Psoas muscle (tissue), 8 donors: ENCODE measurements around the gene RDX. TPM values are rescaled to one million over a fixed set of nuclear protein-coding genes. Genes with fewer than 3 reads are reported as not detected.

Experiments
- ATAC-seq, 4 donors: fragments of 200-7000 bp; cut with Tn5 transposase; one replicate each; pipeline ENCODE4 v1.9.1; 2020; ENCODE audit warnings: moderate library complexity in 3 of 4, mild to moderate bottlenecking in 2 of 4
- DNase-seq, 2 donors: peaks; one replicate each; pipeline ENCODE4 v3.0.0-alpha.2; 2020
- H3K27ac ChIP-seq: fragments of 200-600 bp; one replicate; pipeline ENCODE4 v1.8.0; 2022
- H3K27me3 ChIP-seq, 3 donors: fragments of 200-600 bp in 1 of 3; one replicate each; pipeline versions ENCODE4 v1.6.1 to v1.8.0; 2013 to 2022; ENCODE audit warnings: low read length in 2 of 3, mild to moderate bottlenecking in 2 of 3, moderate library complexity in 1 of 3; ENCODE audit not compliant: insufficient read depth in 3 of 3
- H3K36me3 ChIP-seq, 2 donors: fragments of 200-600 bp in 1 of 2; one replicate each; pipeline versions ENCODE4 v1.6.1 to v1.8.0; 2013 to 2022; ENCODE audit warnings: low read depth in 1 of 2, mild to moderate bottlenecking in 1 of 2, moderate library complexity in 1 of 2; ENCODE audit not compliant: insufficient read depth in 1 of 2
- H3K4me1 ChIP-seq: fragments of 200-600 bp; one replicate; pipeline ENCODE4 v1.8.0; 2022
- H3K4me3 ChIP-seq: fragments of 200-600 bp; one replicate; pipeline ENCODE4 v1.8.0; 2022; ENCODE audit warnings: mild to moderate bottlenecking
- H3K9me3 ChIP-seq: fragments of 200-600 bp; one replicate; pipeline ENCODE4 v1.8.0; 2022
- WGBS, 3 donors: extraction: QIAGEN DNeasy Blood & Tissue Kit; methylation state at CpG; one replicate each; pipeline versions ENCODE4 v1.1.6 to v1.1.7; 2013; 5-methylcytosine and 5-hydroxymethylcytosine counted together
- intact Hi-C, 2 donors: fragments of 100-400 bp; cut with DNase I; formaldehyde crosslinking; loops; one replicate each; pipeline versions ENCODE4 v1.11.0 to v1.14.2; 2022
- long read RNA-seq, 2 donors: library from polyadenylated mRNA; unstranded; transcript quantifications; one replicate each; pipeline ENCODE4 v2.0.0, GENCODE V29; 2021
- polyA plus RNA-seq, 3 donors: library from polyadenylated mRNA; stranded (reverse); fragments of 200-250 nt; gene quantifications; one replicate each; pipeline ENCODE4 v1.2.3, GENCODE V29; 2013
- total RNA-seq, 4 donors: library from RNA; stranded (reverse); fragmentation: NEBNext Ultra II Directional in 2 of 4; extraction: Animal tissue kit (Norgen Biotek cat#: 25700) in 2 of 4; gene quantifications; one replicate each; pipeline versions ENCODE4 v1.2.1 to v1.2.4, GENCODE V29; 2021 to 2023
- TF ChIP-seq, protein P1 (sequence below): fragments of 200-600 bp; IDR thresholded peaks from one replicate; pipeline ENCODE4 v1.8.0; 2022; ENCODE audit warnings: antibody characterized with exemption
- donor health status: healthy with polysubstance abuse.
- donor health status: DM: no; HTN: no; CAD: no; lungs with moderate emphysema.
- donor health status: Bipolar disorder and iron deficiency.
- donor health status: healthy.
- donor health status: DM: yes; HTN: yes; CAD: no.
- donor health status: DM: no; HTN: no; CAD: no.
- donor health status: DM: no; HTN: no; CAD: no.
- donor health status: DM: yes; HTN: yes; CAD: no.

The RDX gene
- 100 to 1,000 TPM; 115 to 206 (median 144) TPM for total RNA-seq
- 10 to 100 TPM; 27.8 to 63.4 (median 42.6) TPM for polyA plus RNA-seq
- long read RNA-seq, donor 1, full-length matches to known transcripts: 12 of 59 reads
- long read RNA-seq, donor 1, partial matches to known transcripts: 41 of 59 reads
- long read RNA-seq, donor 1, other reads (novel, unspliced or antisense): 6 of 59 reads
- long read RNA-seq, donor 2, full-length matches to known transcripts: 25 of 84 reads
- long read RNA-seq, donor 2, partial matches to known transcripts: 49 of 84 reads
- long read RNA-seq, donor 2, other reads (novel, unspliced or antisense): 10 of 84 reads

DNA sequence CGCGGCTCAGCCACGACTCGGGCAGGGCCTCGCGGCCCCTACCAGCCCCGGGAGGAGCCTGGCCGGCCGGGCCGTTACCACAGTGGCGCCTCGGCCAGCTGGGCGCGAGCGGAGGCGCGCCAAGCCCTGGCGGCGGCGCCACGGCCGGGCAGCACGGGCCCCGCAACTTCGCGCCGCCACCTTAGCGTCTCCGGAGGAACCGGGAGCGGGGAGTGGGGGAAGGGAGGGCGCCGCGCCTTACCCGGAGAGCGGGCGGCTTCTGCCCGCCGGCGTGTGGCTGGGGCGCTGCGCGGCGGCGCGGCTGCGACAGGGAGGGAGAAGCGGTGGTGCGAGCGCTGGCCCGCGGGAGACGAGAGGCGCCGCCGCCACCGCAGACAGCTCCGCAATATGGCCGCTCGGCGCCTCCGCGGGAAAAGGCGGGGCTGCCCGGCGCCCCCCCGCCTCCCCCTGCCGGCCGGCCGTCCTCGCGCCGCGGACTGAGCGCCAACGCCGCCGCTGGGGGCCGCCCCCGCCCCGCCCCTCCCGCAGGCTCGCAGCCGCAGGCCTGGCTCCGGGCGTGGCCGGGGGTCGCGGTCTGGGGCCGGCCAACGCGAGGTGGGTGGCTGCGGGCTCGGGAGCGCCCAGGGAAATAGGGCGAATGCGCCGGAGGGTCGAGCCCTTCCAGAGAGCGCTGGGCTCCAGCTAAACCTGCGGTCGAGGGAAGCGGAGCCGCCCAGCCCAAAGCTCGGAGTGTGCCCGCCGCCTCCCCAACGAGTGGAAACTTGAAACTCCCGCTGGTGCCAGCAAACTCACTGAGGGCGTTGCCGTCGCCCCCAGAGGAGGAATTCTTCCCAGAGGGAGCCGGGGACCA, at the start of gene RDX:
RDX (minus strand) TSS at position 389 of the 850 bp plus-strand sequence. CDS start 16,922 bp downstream, outside the sequence.
- 0% methylated on average over 52 to 113 of the region's 113 CpGs for WGBS, 3 donors
- no peaks in the 10 kb centered on the region for H3K9me3 ChIP-seq
- TF ChIP-seq, protein P1, sequence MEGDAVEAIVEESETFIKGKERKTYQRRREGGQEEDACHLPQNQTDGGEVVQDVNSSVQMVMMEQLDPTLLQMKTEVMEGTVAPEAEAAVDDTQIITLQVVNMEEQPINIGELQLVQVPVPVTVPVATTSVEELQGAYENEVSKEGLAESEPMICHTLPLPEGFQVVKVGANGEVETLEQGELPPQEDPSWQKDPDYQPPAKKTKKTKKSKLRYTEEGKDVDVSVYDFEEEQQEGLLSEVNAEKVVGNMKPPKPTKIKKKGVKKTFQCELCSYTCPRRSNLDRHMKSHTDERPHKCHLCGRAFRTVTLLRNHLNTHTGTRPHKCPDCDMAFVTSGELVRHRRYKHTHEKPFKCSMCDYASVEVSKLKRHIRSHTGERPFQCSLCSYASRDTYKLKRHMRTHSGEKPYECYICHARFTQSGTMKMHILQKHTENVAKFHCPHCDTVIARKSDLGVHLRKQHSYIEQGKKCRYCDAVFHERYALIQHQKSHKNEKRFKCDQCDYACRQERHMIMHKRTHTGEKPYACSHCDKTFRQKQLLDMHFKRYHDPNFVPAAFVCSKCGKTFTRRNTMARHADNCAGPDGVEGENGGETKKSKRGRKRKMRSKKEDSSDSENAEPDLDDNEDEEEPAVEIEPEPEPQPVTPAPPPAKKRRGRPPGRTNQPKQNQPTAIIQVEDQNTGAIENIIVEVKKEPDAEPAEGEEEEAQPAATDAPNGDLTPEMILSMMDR: peak; percentile 29
- no peaks in the 10 kb centered on the region for H3K36me3 ChIP-seq
- H3K27ac ChIP-seq: peak within 1 kb of the TSS; percentile 98
- peak within 1 kb of the TSS; percentile 97 for H3K4me3 ChIP-seq
- intact Hi-C loops: loop anchor here (5.0 to 10.0 kb wide), 4 partner anchors 44 to 136 kb away; partner anchors contain the start of gene FDX1 (in 1 of the 2)
- peaks cover 34% of the 10 kb centered on the region for H3K4me1 ChIP-seq
- ATAC-seq (peak; percentile 91 to 93 (median 92)), DNase-seq (peak; percentile 79 to 88)
- no peaks in the 10 kb centered on the region for H3K27me3 ChIP-seq

DNA sequence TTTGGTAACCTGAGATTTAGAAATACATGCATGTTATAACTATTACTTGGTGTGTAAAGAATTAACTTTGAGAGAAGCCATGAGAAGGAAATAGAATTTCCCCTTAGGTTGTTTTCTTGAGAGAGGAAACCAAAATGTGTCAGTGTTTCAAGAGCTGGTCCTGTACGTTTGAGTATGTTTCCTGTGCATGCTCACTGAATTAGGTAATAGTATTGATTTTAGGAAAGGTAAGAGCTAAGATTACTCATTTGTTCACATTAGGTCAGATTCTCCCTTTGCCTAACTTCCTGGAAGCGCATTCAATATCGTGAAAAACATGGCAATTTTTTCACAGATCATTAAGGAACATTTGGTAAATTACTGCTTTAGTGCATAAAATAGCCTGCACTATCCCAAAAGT, 49.3 kb upstream of the RDX start:
- no peak for DNase-seq
- no peaks in the 10 kb centered on the region for H3K36me3 ChIP-seq
- TF ChIP-seq, protein P1: no peak
- no peak for ATAC-seq
- WGBS, 3 donors: 52 to 64% (median 57%) methylated on average over 3 of the region's 3 CpGs
- intact Hi-C loops: no loop called here
- no peaks in the 10 kb centered on the region for H3K9me3 ChIP-seq
- no peak overlapping the region for H3K27ac ChIP-seq
- H3K27me3 ChIP-seq: no peaks in the 10 kb centered on the region
- no peaks in the 10 kb centered on the region for H3K4me1 ChIP-seq
- no peak overlapping the region for H3K4me3 ChIP-seq

DNA sequence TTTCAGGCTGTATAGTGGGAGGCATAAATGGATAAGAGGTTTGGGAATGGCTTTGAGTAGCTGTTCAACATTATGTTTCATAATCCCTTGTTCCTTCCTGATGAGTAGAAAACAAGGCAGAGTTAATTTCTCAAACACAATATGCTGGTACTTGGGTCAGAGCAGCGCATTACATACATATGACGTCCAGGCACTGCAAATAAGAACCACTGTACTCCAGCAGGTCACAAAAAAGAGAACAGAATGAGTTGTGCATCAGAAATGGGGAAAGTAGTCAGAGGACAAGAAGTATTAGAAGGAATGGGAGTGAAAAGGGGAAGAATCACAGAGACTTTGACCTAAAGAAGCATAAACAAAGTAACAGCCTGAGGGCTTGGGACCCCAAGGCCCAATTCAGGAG, 44.0 kb upstream of the RDX start:
- no peak for DNase-seq
- 64 to 72% (median 64%) methylated on average over 2 of the region's 2 CpGs for WGBS, 3 donors
- no peak overlapping the region for H3K4me3 ChIP-seq
- no peaks in the 10 kb centered on the region for H3K9me3 ChIP-seq
- H3K27me3 ChIP-seq: no peaks in the 10 kb centered on the region
- intact Hi-C loops: no loop called here
- no peak overlapping the region for H3K27ac ChIP-seq
- H3K36me3 ChIP-seq: no peaks in the 10 kb centered on the region
- ATAC-seq: no peak
- no peaks in the 10 kb centered on the region for H3K4me1 ChIP-seq
- TF ChIP-seq, protein P1: no peak

DNA sequence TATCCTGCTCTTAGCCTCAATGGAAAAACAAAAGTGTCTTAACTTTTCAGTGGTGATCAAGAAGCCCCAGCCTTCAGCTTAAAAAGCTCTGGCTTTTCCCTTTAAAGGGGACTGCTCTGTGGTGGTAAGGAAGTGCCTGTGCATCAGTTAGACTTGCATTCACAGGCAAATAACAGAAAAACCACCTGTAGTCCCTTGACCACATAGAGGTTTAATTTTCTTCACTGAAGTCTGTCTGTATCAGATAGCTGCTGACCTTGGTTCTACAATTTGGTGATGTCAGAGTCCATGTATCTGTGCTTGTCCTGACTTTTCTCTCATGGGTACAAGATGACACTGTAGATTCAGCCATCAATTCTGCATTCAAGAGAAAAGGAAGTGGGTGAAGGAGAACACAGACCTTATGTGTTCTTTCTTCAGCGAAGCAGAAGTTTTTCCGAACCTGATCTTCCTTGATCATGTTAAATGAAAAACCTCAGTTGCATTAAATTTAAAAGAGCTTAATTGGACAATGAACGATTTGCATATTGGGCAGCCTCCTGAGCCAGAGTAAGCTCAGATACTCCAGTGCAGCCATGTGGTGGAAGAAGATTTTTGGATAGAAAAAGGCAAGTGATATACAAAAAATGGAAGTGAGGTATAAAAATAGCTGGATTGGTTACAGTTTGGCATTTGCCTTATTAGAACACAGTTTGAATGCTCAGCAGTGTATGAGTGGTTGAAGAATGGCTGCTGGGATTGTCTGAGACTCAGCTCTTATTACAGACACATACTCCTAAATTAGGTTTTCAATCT, 43.2 kb upstream of the RDX start:
- TF ChIP-seq, protein P1: no peak
- 89 to 95% (median 92%) methylated on average over 3 of the region's 3 CpGs for WGBS, 3 donors
- Histone ChIP-seq H3K4me1 (no peaks in the 10 kb centered on the region), H3K36me3 (no peaks in the 10 kb centered on the region), H3K4me3 (no peak overlapping the region), H3K27me3 (no peaks in the 10 kb centered on the region), H3K9me3 (no peaks in the 10 kb centered on the region), H3K27ac (no peak overlapping the region)
- DNase-seq (no peak), ATAC-seq (no peak)
- intact Hi-C loops: no loop called here
